HepG2 (cell line): ENCODE data around the gene C5orf34. TPM values are rescaled to one million over a fixed set of nuclear protein-coding genes. Genes with fewer than 3 reads are reported as not detected.

Experiments
- FLYWCH1 ChIP-seq: sonication (generic); formaldehyde crosslinking; IDR thresholded peaks from 2 replicates; pipeline ENCODE4 v1.8.1; 2023; ENCODE audit warnings: mild to moderate bottlenecking, missing genetic modification reagents
- JUN ChIP-seq: sonication (generic); formaldehyde crosslinking; IDR thresholded peaks from 2 replicates; pipeline ENCODE4 v1.4.0; 2020; ENCODE audit warnings: mild to moderate bottlenecking, missing genetic modification reagents
- KMT2A ChIP-seq: sonication (generic); formaldehyde crosslinking; IDR thresholded peaks from 2 replicates; pipeline ENCODE4 v1.4.0; 2020; ENCODE audit warnings: missing genetic modification reagents
- MAFF ChIP-seq: IDR thresholded peaks from 2 replicates; pipeline ENCODE4 v1.6.1; 2011; ENCODE audit warnings: low read depth, low read length, improper control_type of control experiment
- RFX3 ChIP-seq: IDR thresholded peaks from 2 replicates; pipeline ENCODE4 v1.6.1; 2016; ENCODE audit warnings: missing biosample characterization, missing genetic modification reagents
- ZNF530 ChIP-seq: sonication (generic); formaldehyde crosslinking; IDR thresholded peaks from 2 replicates; pipeline ENCODE4 v1.5.0; 2020; ENCODE audit warnings: low read depth, mild to moderate bottlenecking, missing genetic modification reagents
- ZSCAN30 ChIP-seq: sonication (generic); formaldehyde crosslinking; IDR thresholded peaks from 2 replicates; pipeline ENCODE4 v1.5.0; 2020; ENCODE audit warnings: mild to moderate bottlenecking, missing genetic modification reagents
- polyA plus RNA-seq, 8 experiments: library from polyadenylated mRNA; depleted of rRNA in 3 of 8; stranded (reverse) in 7 of 8; unstranded in 1 of 8; fragments of >200 nt; fragmentation: Illumina TruSeq in 4 of 8; extraction: Trizol in 4 of 8; gene quantifications; 2 replicates each; pipeline versions ENCODE4 v1.2.1 to v1.2.3, GENCODE V29; 2011 to 2016; ENCODE audit warnings: low read depth in 4 of 8, missing spikeins in 1 of 8, mixed read lengths in 1 of 8; ENCODE audit not compliant: insufficient read depth in 1 of 8
- total RNA-seq, 5 experiments: library from RNA; depleted of rRNA; stranded (reverse); fragments of >200 nt; fragmentation: Illumina TruSeq; extraction: Trizol; gene quantifications; 2 replicates each; pipeline ENCODE4 v1.2.3, GENCODE V29; 2016; ENCODE audit warnings: low read depth in 1 of 5
- TF ChIP-seq, protein P1 (sequence below): sonication (generic); formaldehyde crosslinking; IDR thresholded peaks from 2 replicates; pipeline ENCODE4 v1.8.1; 2023; ENCODE audit warnings: missing genetic modification reagents, inconsistent platforms, borderline replicate concordance
- TF ChIP-seq, protein P2 (sequence below): sonication (generic); formaldehyde crosslinking; IDR thresholded peaks from 2 replicates; pipeline ENCODE4 v1.5.1; 2020; ENCODE audit warnings: mild to moderate bottlenecking, moderate library complexity, missing genetic modification reagents
- TF ChIP-seq, protein P3 (sequence below): sonication (generic); formaldehyde crosslinking; IDR thresholded peaks from 2 replicates; pipeline ENCODE4 v1.4.0; 2020; ENCODE audit warnings: mild to moderate bottlenecking, missing genetic modification reagents
- TF ChIP-seq, protein P4 (sequence below): sonication (generic); formaldehyde crosslinking; IDR thresholded peaks from 2 replicates; pipeline ENCODE4 v1.4.0; 2020; ENCODE audit warnings: missing genetic modification reagents
- TF ChIP-seq, protein P5 (sequence below): sonication (generic); formaldehyde crosslinking; IDR thresholded peaks from 2 replicates; pipeline ENCODE4 v1.5.0; 2020; ENCODE audit warnings: missing genetic modification reagents
- TF ChIP-seq, protein P6 (sequence below): sonication (generic); formaldehyde crosslinking; IDR thresholded peaks from 2 replicates; pipeline ENCODE4 v1.4.0; 2020; ENCODE audit warnings: low read depth, mild to moderate bottlenecking, missing genetic modification reagents
- TF ChIP-seq, protein P7 (sequence below): sonication (generic); formaldehyde crosslinking; IDR thresholded peaks from 2 replicates; pipeline ENCODE4 v1.5.1; 2020; ENCODE audit warnings: missing genetic modification reagents, mild to moderate bottlenecking, borderline replicate concordance

Gene C5orf34
- total and polyA plus RNA-seq, 2 of the 13 experiments (the other 11 are each of a cell fraction or from before 2014, with no cell fraction given), result 3.2 to 6.4 TPM

DNA sequence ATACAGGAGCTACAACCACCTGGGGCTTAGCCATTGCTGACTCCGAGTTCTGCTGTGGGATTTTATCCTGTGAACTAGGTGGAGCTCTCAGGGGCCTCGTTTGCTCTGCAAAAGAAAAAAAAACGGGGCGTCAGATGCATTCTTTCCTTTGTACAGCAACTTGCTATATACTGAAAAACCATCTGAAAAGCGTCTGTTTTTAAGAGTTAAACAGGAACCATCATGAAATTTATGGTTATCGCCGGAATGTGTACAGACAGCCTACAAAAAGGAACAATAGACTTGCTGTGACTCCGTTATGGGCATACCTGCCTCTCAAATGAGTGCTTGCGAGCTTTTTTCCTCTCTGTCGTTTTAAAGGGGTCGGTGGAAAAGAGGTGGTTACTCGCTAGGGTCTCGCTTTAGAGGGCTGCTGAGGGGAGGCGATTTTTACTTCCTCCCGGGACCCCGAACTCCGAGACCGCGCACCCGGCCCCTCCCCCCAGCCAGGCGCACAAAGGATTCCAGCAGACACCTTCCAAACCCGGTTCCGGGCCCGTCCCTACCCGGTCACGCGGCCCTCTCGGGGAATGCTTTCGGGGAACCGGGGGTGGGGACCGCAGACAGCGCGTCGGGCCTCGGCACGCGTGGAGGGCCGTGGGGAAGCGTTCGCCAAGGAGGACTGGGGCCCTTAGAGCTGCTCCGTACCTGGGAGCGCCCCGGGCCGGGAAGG is 41.1 kb upstream of the C5orf34 start (continued):
- TF ChIP-seq, protein P1, sequence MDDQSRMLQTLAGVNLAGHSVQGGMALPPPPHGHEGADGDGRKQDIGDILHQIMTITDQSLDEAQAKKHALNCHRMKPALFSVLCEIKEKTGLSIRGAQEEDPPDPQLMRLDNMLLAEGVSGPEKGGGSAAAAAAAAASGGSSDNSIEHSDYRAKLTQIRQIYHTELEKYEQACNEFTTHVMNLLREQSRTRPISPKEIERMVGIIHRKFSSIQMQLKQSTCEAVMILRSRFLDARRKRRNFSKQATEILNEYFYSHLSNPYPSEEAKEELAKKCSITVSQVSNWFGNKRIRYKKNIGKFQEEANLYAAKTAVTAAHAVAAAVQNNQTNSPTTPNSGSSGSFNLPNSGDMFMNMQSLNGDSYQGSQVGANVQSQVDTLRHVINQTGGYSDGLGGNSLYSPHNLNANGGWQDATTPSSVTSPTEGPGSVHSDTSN, result no peak
- TF ChIP-seq JUN (no peak), ZSCAN30 (CRISPR knock-in tag) (no peak), ZNF530 (CRISPR knock-in tag) (no peak), KMT2A (peak; percentile 22; the same call in 1 of the 2 replicates), MAFF (no peak), RFX3 (CRISPR knock-in tag) (no peak), FLYWCH1 (CRISPR knock-in tag) (no peak)
- TF ChIP-seq, protein P2, sequence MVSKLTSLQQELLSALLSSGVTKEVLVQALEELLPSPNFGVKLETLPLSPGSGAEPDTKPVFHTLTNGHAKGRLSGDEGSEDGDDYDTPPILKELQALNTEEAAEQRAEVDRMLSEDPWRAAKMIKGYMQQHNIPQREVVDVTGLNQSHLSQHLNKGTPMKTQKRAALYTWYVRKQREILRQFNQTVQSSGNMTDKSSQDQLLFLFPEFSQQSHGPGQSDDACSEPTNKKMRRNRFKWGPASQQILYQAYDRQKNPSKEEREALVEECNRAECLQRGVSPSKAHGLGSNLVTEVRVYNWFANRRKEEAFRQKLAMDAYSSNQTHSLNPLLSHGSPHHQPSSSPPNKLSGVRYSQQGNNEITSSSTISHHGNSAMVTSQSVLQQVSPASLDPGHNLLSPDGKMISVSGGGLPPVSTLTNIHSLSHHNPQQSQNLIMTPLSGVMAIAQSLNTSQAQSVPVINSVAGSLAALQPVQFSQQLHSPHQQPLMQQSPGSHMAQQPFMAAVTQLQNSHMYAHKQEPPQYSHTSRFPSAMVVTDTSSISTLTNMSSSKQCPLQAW (CRISPR knock-in tag), result no peak
- TF ChIP-seq, protein P3, sequence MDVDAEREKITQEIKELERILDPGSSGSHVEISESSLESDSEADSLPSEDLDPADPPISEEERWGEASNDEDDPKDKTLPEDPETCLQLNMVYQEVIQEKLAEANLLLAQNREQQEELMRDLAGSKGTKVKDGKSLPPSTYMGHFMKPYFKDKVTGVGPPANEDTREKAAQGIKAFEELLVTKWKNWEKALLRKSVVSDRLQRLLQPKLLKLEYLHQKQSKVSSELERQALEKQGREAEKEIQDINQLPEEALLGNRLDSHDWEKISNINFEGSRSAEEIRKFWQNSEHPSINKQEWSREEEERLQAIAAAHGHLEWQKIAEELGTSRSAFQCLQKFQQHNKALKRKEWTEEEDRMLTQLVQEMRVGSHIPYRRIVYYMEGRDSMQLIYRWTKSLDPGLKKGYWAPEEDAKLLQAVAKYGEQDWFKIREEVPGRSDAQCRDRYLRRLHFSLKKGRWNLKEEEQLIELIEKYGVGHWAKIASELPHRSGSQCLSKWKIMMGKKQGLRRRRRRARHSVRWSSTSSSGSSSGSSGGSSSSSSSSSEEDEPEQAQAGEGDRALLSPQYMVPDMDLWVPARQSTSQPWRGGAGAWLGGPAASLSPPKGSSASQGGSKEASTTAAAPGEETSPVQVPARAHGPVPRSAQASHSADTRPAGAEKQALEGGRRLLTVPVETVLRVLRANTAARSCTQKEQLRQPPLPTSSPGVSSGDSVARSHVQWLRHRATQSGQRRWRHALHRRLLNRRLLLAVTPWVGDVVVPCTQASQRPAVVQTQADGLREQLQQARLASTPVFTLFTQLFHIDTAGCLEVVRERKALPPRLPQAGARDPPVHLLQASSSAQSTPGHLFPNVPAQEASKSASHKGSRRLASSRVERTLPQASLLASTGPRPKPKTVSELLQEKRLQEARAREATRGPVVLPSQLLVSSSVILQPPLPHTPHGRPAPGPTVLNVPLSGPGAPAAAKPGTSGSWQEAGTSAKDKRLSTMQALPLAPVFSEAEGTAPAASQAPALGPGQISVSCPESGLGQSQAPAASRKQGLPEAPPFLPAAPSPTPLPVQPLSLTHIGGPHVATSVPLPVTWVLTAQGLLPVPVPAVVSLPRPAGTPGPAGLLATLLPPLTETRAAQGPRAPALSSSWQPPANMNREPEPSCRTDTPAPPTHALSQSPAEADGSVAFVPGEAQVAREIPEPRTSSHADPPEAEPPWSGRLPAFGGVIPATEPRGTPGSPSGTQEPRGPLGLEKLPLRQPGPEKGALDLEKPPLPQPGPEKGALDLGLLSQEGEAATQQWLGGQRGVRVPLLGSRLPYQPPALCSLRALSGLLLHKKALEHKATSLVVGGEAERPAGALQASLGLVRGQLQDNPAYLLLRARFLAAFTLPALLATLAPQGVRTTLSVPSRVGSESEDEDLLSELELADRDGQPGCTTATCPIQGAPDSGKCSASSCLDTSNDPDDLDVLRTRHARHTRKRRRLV, result no peak
- TF ChIP-seq, protein P4, sequence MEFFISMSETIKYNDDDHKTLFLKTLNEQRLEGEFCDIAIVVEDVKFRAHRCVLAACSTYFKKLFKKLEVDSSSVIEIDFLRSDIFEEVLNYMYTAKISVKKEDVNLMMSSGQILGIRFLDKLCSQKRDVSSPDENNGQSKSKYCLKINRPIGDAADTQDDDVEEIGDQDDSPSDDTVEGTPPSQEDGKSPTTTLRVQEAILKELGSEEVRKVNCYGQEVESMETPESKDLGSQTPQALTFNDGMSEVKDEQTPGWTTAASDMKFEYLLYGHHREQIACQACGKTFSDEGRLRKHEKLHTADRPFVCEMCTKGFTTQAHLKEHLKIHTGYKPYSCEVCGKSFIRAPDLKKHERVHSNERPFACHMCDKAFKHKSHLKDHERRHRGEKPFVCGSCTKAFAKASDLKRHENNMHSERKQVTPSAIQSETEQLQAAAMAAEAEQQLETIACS (CRISPR knock-in tag), result no peak
- TF ChIP-seq, protein P5, sequence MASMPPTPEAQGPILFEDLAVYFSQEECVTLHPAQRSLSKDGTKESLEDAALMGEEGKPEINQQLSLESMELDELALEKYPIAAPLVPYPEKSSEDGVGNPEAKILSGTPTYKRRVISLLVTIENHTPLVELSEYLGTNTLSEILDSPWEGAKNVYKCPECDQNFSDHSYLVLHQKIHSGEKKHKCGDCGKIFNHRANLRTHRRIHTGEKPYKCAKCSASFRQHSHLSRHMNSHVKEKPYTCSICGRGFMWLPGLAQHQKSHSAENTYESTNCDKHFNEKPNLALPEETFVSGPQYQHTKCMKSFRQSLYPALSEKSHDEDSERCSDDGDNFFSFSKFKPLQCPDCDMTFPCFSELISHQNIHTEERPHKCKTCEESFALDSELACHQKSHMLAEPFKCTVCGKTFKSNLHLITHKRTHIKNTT, result no peak
- TF ChIP-seq, protein P6, sequence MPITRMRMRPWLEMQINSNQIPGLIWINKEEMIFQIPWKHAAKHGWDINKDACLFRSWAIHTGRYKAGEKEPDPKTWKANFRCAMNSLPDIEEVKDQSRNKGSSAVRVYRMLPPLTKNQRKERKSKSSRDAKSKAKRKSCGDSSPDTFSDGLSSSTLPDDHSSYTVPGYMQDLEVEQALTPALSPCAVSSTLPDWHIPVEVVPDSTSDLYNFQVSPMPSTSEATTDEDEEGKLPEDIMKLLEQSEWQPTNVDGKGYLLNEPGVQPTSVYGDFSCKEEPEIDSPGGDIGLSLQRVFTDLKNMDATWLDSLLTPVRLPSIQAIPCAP, result 0 out of 2 replicates have a peak, but pooled peaks have one; percentile 37
- TF ChIP-seq, protein P7, sequence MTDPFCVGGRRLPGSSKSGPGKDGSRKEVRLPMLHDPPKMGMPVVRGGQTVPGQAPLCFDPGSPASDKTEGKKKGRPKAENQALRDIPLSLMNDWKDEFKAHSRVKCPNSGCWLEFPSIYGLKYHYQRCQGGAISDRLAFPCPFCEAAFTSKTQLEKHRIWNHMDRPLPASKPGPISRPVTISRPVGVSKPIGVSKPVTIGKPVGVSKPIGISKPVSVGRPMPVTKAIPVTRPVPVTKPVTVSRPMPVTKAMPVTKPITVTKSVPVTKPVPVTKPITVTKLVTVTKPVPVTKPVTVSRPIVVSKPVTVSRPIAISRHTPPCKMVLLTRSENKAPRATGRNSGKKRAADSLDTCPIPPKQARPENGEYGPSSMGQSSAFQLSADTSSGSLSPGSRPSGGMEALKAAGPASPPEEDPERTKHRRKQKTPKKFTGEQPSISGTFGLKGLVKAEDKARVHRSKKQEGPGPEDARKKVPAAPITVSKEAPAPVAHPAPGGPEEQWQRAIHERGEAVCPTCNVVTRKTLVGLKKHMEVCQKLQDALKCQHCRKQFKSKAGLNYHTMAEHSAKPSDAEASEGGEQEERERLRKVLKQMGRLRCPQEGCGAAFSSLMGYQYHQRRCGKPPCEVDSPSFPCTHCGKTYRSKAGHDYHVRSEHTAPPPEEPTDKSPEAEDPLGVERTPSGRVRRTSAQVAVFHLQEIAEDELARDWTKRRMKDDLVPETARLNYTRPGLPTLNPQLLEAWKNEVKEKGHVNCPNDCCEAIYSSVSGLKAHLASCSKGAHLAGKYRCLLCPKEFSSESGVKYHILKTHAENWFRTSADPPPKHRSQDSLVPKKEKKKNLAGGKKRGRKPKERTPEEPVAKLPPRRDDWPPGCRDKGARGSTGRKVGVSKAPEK (CRISPR knock-in tag), result no peak
